Neural cell (in vitro differentiated cells): Measurements from ENCODE around the gene APP.

Source experiments
- CTCF ChIP-seq: fragments of 450-650 bp; IDR thresholded peaks from 2 replicates; pipeline ENCODE4 v1.5.1; 2014; ENCODE audit warnings: antibody characterized with exemption, mild to moderate bottlenecking, moderate library complexity; ENCODE audit not compliant: poor library complexity, severe bottlenecking
- EZH2 ChIP-seq: fragments of 200-600, 300-800 bp; shearing (Covaris generic), sonication (generic); IDR thresholded peaks from 2 replicates; pipeline ENCODE4 v1.6.1; 2014; ENCODE audit warnings: antibody characterized with exemption, low read length, borderline replicate concordance, mild to moderate bottlenecking; ENCODE audit not compliant: insufficient read depth, poor library complexity, severe bottlenecking
- MXI1 ChIP-seq: fragments of 450-650 bp; conservative IDR thresholded peaks from 2 replicates; pipeline ENCODE4 v1.6.1; 2014; ENCODE audit warnings: antibody characterized with exemption, mild to moderate bottlenecking; ENCODE audit not compliant: poor library complexity, severe bottlenecking
- POLR2AphosphoS5 ChIP-seq: IDR thresholded peaks from 2 replicates; pipeline ENCODE4 v1.6.1; 2012
- RAD21 ChIP-seq: fragments of 450-650 bp; conservative IDR thresholded peaks from 2 replicates; pipeline ENCODE4 v1.6.1; 2014; ENCODE audit warnings: antibody characterized with exemption, mild to moderate bottlenecking, moderate library complexity
- REST ChIP-seq: IDR thresholded peaks from 2 replicates; pipeline ENCODE4 v1.6.1; 2012; ENCODE audit warnings: borderline replicate concordance
- SMC3 ChIP-seq: fragments of 450-650 bp; conservative IDR thresholded peaks from 2 replicates; pipeline ENCODE4 v1.6.1; 2014; ENCODE audit warnings: antibody characterized with exemption, mild to moderate bottlenecking, moderate library complexity; ENCODE audit not compliant: poor library complexity
- TAF1 ChIP-seq: IDR thresholded peaks from 2 replicates; pipeline ENCODE4 v1.6.1; 2012; ENCODE audit warnings: low read depth

- no peak for TF ChIP-seq EZH2
- no peak for TF ChIP-seq MXI1
- no peak for TF ChIP-seq CTCF
- TF ChIP-seq REST: no peak
- no peak for TF ChIP-seq RAD21
- TF ChIP-seq POLR2AphosphoS5: no peak
- no peak for TF ChIP-seq TAF1
- TF ChIP-seq SMC3: no peak
Observed at GRCh38 chr21:25963181-25963580, 207.4 kb downstream of the APP start.
